Aortic smooth muscle cell (primary cell): ENCODE results near the gene DNAJC9. TPM values are rescaled to one million over a fixed set of nuclear protein-coding genes. Genes with fewer than 3 reads are reported as not detected.

Source experiments
- total RNA-seq: library from RNA; depleted of rRNA; stranded (reverse); fragments of >200 nt; gene quantifications from 2 replicates; pipeline ENCODE4 v1.2.3, GENCODE V29; 2014

Gene DNAJC9, protein sequence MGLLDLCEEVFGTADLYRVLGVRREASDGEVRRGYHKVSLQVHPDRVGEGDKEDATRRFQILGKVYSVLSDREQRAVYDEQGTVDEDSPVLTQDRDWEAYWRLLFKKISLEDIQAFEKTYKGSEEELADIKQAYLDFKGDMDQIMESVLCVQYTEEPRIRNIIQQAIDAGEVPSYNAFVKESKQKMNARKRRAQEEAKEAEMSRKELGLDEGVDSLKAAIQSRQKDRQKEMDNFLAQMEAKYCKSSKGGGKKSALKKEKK
- total RNA-seq: 28.0 and 41.9 TPM in 2 replicates

GRCh38 chr10:73246646-73247508 lies at the start of gene DNAJC9:
Gene DNAJC9, minus strand, starts transcription at chr10:73247255. Its CDS starts 66 bp downstream, at chr10:73247189.

GRCh38 chr10:73252445-73253224 lies 5.6 kb upstream of the DNAJC9 start, which contains the start of gene MRPS16:
Gene MRPS16, minus strand, starts transcription at chr10:73252644. Its CDS starts 162 bp downstream, at chr10:73252482.

Other genes starting within 250 kb of the DNAJC9 start
- gene P4HA1, start 150.4 kb downstream of the DNAJC9 start, total RNA-seq: 122 TPM in 2 replicates
- gene NUDT13, start 136.8 kb downstream of the DNAJC9 start, total RNA-seq: 1.3 and 2.0 TPM in 2 replicates
- gene ECD, start 79.2 kb downstream of the DNAJC9 start, total RNA-seq: 20.7 and 25.2 TPM in 2 replicates
- gene FAM149B1, start 79.1 kb downstream of the DNAJC9 start, total RNA-seq: 31.3 and 37.9 TPM in 2 replicates
- gene MRPS16, start 5.4 kb upstream of the DNAJC9 start, total RNA-seq: 50.2 and 54.0 TPM in 2 replicates
- 1.6 and 2.0 TPM in 2 replicates for gene CFAP70, start 111.6 kb upstream of the DNAJC9 start, total RNA-seq
- gene ANXA7, start 166.8 kb upstream of the DNAJC9 start, total RNA-seq: 138 and 156 TPM in 2 replicates
- gene MSS51, start 186.3 kb upstream of the DNAJC9 start, total RNA-seq: 1.1 and 1.2 TPM in 2 replicates
- 22.9 and 32.0 TPM in 2 replicates for gene PPP3CB, start 248.8 kb upstream of the DNAJC9 start, total RNA-seq